ENCODE measurements around the gene ZNF879.

ZNF879 gene

GRCh38 chr5:179033004-179033580 lies 9.5 kb downstream of the ZNF879 start:
- no peak for DNase-seq

- DNase-seq: no peak
Observed at GRCh38 chr5:179044765-179045164, 21.2 kb downstream of the ZNF879 start.

- no peak for DNase-seq
Observed at GRCh38 chr5:179051784-179052183, 28.2 kb downstream of the ZNF879 start.

- DNase-seq: no peak
Observed at GRCh38 chr5:179054036-179054785, 30.6 kb downstream of the ZNF879 start.

GRCh38 chr5:179054876-179055275 lies 31.3 kb downstream of the ZNF879 start:
- DNase-seq: no peak

- no peak for DNase-seq
Observed at GRCh38 chr5:179055436-179055835, 31.8 kb downstream of the ZNF879 start.

GRCh38 chr5:179055841-179056240 lies 32.2 kb downstream of the ZNF879 start:
- no peak for DNase-seq

DNA sequence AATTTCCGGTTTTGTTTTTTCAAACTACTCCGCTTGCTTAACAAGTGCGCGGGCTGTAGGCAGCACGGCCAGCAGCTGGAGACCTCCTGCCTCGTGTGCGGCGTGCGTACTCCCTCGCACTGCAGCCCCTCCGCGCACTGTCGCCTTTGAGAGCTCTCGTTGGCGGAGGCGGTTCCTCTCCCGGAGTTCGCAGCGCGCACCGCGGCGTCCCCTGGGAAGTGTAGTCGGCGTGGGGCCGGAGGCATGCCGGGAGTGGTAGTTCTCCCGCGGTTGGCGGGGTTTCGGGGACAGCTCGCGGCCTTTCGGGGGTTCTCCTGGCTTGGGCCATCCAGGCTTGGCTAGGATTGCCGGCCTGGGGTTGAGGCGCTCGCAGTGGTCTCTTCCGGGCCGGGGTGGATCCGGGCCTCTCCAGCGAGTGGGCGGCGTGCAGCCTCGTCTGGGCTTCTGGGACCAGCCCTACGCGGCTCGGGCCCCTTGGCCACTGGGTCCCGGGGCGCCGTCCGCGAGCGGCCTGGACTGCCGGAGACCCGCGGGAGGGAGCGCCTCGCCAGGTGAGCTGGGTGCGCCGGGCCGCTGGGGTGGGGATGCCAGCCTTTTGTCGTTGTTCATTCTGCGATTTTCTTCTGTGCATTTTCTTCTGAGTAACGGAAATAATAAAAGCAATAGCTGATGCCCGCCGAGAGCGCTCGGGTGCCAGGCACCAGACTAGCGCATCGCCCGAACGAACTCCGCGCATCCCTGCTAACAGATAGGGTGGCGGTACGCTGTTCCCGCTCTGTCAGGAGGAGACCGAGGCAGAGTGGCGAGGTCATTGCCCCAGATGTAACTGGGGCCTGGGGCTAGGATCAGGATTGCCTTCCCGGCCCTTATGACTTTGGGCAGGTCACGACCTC lies 36.8 kb downstream of the ZNF879 start, which contains the start of gene ZNF354C:
TSS of gene ZNF354C (plus strand) at position 258 of the 893 bp plus-strand sequence. CDS start 1,696 bp downstream, outside the sequence.
- no peak for DNase-seq

DNA sequence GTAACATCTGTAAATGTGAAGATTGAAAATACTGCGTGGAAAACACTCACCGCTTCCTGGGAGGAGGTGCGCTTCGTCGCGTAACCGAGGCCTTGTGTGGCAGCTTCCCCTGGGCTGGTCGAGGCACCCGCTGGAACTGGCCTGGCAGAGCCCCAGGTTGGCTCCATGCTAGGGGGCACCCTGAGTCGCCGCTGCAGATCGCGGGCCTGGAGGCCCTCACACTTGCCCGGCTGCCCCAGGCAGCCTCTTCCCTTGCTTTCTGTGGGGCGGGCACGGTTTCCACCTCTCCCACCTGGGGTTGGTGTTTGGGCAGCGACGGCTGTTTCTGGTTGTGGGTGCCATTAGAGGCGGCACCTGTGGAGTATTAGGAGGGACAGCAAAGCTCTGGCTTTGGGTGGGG lies 37.4 kb downstream of the ZNF879 start:
- DNase-seq: no peak

DNA sequence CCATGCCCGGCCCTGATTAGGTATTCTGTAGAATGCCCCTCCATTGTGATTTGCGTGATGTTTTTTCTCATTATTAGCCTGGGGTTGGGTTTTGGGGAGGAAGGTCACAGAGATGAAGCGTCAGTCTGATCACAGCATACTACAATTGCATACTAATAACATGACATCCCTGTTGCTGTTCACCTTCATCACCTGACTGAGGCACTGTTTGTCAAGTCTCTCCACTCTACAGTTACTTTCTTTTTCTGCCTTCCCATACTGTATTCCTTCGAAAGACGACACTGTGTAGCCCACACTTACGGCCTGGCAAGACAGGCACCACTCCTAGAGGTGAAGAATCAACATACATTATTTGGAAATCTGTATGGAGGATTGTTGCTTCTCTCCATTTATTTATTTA lies 42.1 kb downstream of the ZNF879 start:
- DNase-seq: no peak

GRCh38 chr5:179079165-179079987 lies 55.8 kb downstream of the ZNF879 start:
- no peak for DNase-seq

GRCh38 chr5:179080724-179081123 lies 57.1 kb downstream of the ZNF879 start:
- no peak for DNase-seq
